Activated naive CD4-positive, alpha-beta T cell treated with anti-CD3 and anti-CD28 coated beads, Interleukin-2, amount 10 ng/mL, durations not matched to agents 5 hours and 36 hours (primary cell): ENCODE data around the gene MYL1. TPM values are rescaled to one million over a fixed set of nuclear protein-coding genes. Genes with fewer than 3 reads are reported as not detected.

Source experiments
- total RNA-seq, 2 experiments: library from RNA; stranded (reverse); gene quantifications; one replicate each; pipeline ENCODE4 v1.2.3, GENCODE V29; 2021

Gene MYL1
- total RNA-seq, result not detected

DNA sequence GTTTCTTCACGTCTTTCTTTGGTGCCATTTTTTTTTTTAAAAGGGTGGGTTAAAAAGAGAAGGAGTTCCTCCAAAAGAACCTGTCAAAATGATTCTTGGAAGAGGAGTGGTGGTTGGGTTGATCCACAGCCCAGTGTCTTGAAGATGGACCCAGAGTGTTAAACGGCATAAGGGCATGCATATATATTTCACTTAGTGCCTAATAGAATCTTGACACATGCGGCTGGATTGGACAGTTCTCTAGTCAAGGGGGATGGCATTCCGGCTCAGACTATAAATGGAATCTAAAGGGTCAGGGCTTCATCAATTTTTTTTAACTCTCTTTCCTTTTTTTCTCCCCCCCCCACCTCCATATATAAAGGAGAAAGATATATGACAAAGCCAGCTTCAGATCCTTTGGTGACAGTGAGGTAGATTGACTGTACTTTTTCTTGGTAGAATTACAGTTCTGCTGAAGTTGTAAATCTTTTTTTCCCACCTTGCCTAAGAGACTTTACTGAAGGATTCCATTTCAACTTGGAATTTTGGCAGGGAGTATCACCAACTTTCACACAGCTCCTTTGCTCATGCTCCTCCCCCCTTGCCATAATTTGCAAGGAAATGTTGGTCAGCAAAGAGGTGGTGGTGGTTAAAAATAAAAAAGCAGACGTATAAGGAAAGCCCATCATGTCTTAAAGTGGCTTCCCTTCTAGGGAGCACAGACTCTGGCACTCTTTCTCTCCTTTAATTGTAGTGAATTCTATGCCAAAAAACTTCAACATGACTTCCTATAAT is at the start of gene MYL1:
Gene MYL1, minus strand, starts transcription at position 160 of the 774 bp plus-strand sequence. Its CDS starts 132 bp downstream, at position 28.

Other genes with a start within 250 kb of the MYL1 start
- gene KANSL1L, start 143.8 kb downstream of the MYL1 start, total RNA-seq, result 1 to 10 TPM; 6.7 to 8.1 TPM
- not detected for gene ACADL, start 89.7 kb downstream of the MYL1 start, total RNA-seq
- gene LANCL1, start 161.6 kb upstream of the MYL1 start, total RNA-seq, result 10 to 100 TPM; 28.9 to 30.1 TPM
- gene CPS1, start 241.4 kb upstream of the MYL1 start, total RNA-seq, result under 1 TPM in 1 of 2 experiments, not detected in 1; 0.48 TPM